Measurements from ENCODE around the gene CEBPG. TPM values are rescaled to one million over a fixed set of nuclear protein-coding genes. Genes with fewer than 3 reads are reported as not detected.

The CEBPG gene
- total and polyA plus RNA-seq, 2 donors (not counting 1 experiment from before 2014, with no cell fraction given), result 12.5 to 24.2 TPM

- H3K27ac Mint-ChIP-seq, result no peak overlapping the region
- H3K4me1 Mint-ChIP-seq, result no peaks in the 10 kb centered on the region
- Histone ChIP-seq H3K4me3 (ENCODE audit: control extremely low read depth in 1 of 5, extremely low read depth in 1 of 5, insufficient read depth in 1 of 5, low read depth in 2 of 5, low read length in 4 of 5) (no peak overlapping the region), H4K20me1 (ENCODE audit: control insufficient read depth, insufficient read depth, low read length, poor library complexity, severe bottlenecking) (no peaks in the 10 kb centered on the region), H2AFZ (ENCODE audit: insufficient read depth, low read depth, low read length, poor library complexity, severe bottlenecking) (no peak overlapping the region), H3K9ac (ENCODE audit: low read length) (no peak overlapping the region), H3K9me3 (ENCODE audit: control extremely low read depth in 1 of 3, control insufficient read depth in 2 of 3, insufficient read depth in 1 of 3, low read length in 2 of 3) (peaks cover 0 to 4% (median 3%) of the 10 kb centered on the region in 3 donors), H3K27ac (ENCODE audit: low read length in 2 of 2) (no peak overlapping the region), H3K36me3 (replicated peaks in 1 of 2; ENCODE audit: control extremely low read depth in 1 of 2, control insufficient read depth in 1 of 2, extremely low read depth in 1 of 2, insufficient read depth in 2 of 2, low read length in 1 of 2) (no peaks in the 10 kb centered on the region), H3K27me3 (replicated peaks in 1 of 4; ENCODE audit: control extremely low read depth in 1 of 4, control insufficient read depth in 3 of 4, insufficient read depth in 4 of 4, low read length in 3 of 4) (peaks cover 0 to 3% (median 1%) of the 10 kb centered on the region in 4 experiments), H3K4me1 (ENCODE audit: control insufficient read depth in 2 of 2, insufficient read depth in 2 of 2, low read length in 2 of 2) (peaks cover 0 to 5% of the 10 kb centered on the region in 2 donors), H3K4me2 (replicated peaks; ENCODE audit: low read depth, low read length, poor library complexity, severe bottlenecking) (no peak overlapping the region), H3K79me2 (ENCODE audit: control insufficient read depth, insufficient read depth, low read length) (no peaks in the 10 kb centered on the region)
- 95% methylated on average over 4 of the region's 5 CpGs for WGBS (ENCODE audit: insufficient coverage)
- peaks cover 20% of the 10 kb centered on the region for H3K27me3 Mint-ChIP-seq
- H3K9me3 Mint-ChIP-seq (ENCODE audit: insufficient read depth), result no peaks in the 10 kb centered on the region
- intact Hi-C loops (cut with micrococcal nuclease), result no loop called here
- TF ChIP-seq CTCF (IDR thresholded peaks at IDR 0.05) (no peak), EZH2 (IDR thresholded peaks at IDR 0.05; ENCODE audit: borderline replicate concordance, insufficient read depth, low read depth, low read length, poor library complexity, severe bottlenecking) (no peak)
- H3K4me3 Mint-ChIP-seq, result no peak overlapping the region
- ATAC-seq (ENCODE audit: low read depth), result no peak
- POLR2A ChIA-PET, result no interaction called here
- no peak for DNase-seq
- CTCF ChIA-PET, result no interaction called here
Observed at GRCh38 chr19:33325920-33326319, 47.6 kb upstream of the CEBPG start.

GRCh38 chr19:33329060-33329459, 44.4 kb upstream of the CEBPG start:
- H3K36me3 ChIP-seq (replicated peaks in 1 of 2; ENCODE audit: control extremely low read depth in 1 of 2, control insufficient read depth in 1 of 2, extremely low read depth in 1 of 2, insufficient read depth in 2 of 2, low read length in 1 of 2), result no peaks in the 10 kb centered on the region
- CTCF ChIA-PET, result no interaction called here
- intact Hi-C loops (cut with micrococcal nuclease), result no loop called here
- POLR2A ChIA-PET, result no interaction called here
- Mint-ChIP-seq H3K4me1 (peaks cover 14% of the 10 kb centered on the region), H3K9me3 (ENCODE audit: insufficient read depth) (no peaks in the 10 kb centered on the region), H3K27ac (no peak overlapping the region), H3K27me3 (peaks cover 16% of the 10 kb centered on the region), H3K4me3 (no peak overlapping the region)
- H2AFZ ChIP-seq (ENCODE audit: insufficient read depth, low read depth, low read length, poor library complexity, severe bottlenecking), result no peak overlapping the region
- peaks cover 0 to 3% (median 1%) of the 10 kb centered on the region in 4 experiments for H3K27me3 ChIP-seq (replicated peaks in 1 of 4; ENCODE audit: control extremely low read depth in 1 of 4, control insufficient read depth in 3 of 4, insufficient read depth in 4 of 4, low read length in 3 of 4)
- TF ChIP-seq EZH2 (IDR thresholded peaks at IDR 0.05; ENCODE audit: borderline replicate concordance, insufficient read depth, low read depth, low read length, poor library complexity, severe bottlenecking) (no peak), CTCF (IDR thresholded peaks at IDR 0.05) (no peak)
- peaks cover 0 to 4% (median 0%) of the 10 kb centered on the region in 3 donors for H3K9me3 ChIP-seq (ENCODE audit: control extremely low read depth in 1 of 3, control insufficient read depth in 2 of 3, insufficient read depth in 1 of 3, low read length in 2 of 3)
- no peaks in the 10 kb centered on the region for H3K79me2 ChIP-seq (ENCODE audit: control insufficient read depth, insufficient read depth, low read length)
- DNase-seq, result no peak
- H3K4me2 ChIP-seq (replicated peaks; ENCODE audit: low read depth, low read length, poor library complexity, severe bottlenecking), result no peak overlapping the region
- H4K20me1 ChIP-seq (ENCODE audit: control insufficient read depth, insufficient read depth, low read length, poor library complexity, severe bottlenecking), result no peaks in the 10 kb centered on the region
- H3K9ac ChIP-seq (ENCODE audit: low read length), result no peak overlapping the region
- H3K27ac ChIP-seq (ENCODE audit: low read length in 2 of 2), result no peak overlapping the region
- ATAC-seq (ENCODE audit: low read depth), result no peak
- H3K4me1 ChIP-seq (ENCODE audit: control insufficient read depth in 2 of 2, insufficient read depth in 2 of 2, low read length in 2 of 2), result peaks cover 17 to 24% of the 10 kb centered on the region in 2 donors
- WGBS (ENCODE audit: insufficient coverage), result 94% methylated on average over 8 of the region's 8 CpGs
- no peak overlapping the region for H3K4me3 ChIP-seq (ENCODE audit: control extremely low read depth in 1 of 5, extremely low read depth in 1 of 5, insufficient read depth in 1 of 5, low read depth in 2 of 5, low read length in 4 of 5)

Data from B cell (primary cell).